Gastroesophageal sphincter (tissue), 3 donors: ENCODE measurements around the gene TRERF1.

Experiments used
- POLR2AphosphoS5 ChIP-seq: sonication (generic); formaldehyde crosslinking; IDR thresholded peaks from one replicate; pipeline ENCODE4 v1.6.1; 2017; ENCODE audit warnings: antibody characterized with exemption
- TF ChIP-seq, protein P1 (sequence below), 4 experiments: fragments of 200-600 bp in 2 of 4; fragments of 450-650 bp in 2 of 4; sonication (generic) in 1 of 4; IDR thresholded peaks; one replicate each; pipeline ENCODE4 v1.5.1; 2017 to 2019; ENCODE audit warnings: antibody characterized with exemption in 4 of 4, mild to moderate bottlenecking in 2 of 4, moderate library complexity in 2 of 4

DNA sequence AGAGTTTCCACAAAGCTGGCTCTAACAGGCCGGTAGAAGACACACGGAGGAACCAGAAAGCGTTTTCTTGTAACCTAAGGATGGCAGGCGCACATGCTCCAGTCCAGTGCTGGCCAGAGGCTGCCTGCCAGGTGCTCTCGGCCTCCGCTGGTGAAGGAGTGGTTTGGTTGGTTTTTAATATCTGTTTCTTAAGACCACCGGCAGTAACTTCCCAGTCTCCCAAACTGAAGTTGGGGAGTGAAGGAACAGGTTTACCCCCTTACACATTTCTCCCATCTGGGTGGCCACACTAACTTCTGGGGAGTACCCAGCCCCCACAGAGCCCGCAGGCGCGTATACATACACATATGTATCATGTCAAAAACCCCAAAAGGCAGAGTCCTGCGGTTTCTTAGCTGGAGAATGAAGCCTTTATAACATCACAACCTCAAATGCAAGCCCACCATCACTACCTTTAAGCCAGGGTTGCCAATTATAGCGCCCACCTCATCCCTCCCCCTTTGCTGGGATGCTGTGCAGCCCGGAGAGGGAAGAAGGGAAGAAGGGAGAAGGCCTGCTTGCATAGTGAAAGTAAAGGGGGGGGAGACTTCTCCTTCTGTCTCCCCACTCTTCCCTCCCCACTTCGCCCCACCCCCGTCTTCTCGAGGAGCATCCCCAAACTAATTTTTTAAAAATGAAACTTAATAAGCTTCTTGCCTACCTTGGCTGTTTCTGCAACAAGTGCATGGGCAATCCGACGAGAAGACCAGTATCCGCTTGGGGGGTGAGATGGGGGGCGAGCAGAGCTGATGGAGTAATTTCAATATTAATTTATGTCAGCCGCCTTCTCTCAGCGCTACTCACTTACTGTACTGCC is 1.0 kb downstream of the TRERF1 start:
- TF ChIP-seq, protein P1, sequence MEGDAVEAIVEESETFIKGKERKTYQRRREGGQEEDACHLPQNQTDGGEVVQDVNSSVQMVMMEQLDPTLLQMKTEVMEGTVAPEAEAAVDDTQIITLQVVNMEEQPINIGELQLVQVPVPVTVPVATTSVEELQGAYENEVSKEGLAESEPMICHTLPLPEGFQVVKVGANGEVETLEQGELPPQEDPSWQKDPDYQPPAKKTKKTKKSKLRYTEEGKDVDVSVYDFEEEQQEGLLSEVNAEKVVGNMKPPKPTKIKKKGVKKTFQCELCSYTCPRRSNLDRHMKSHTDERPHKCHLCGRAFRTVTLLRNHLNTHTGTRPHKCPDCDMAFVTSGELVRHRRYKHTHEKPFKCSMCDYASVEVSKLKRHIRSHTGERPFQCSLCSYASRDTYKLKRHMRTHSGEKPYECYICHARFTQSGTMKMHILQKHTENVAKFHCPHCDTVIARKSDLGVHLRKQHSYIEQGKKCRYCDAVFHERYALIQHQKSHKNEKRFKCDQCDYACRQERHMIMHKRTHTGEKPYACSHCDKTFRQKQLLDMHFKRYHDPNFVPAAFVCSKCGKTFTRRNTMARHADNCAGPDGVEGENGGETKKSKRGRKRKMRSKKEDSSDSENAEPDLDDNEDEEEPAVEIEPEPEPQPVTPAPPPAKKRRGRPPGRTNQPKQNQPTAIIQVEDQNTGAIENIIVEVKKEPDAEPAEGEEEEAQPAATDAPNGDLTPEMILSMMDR (IDR thresholded peaks at IDR 0.05), result no peak
- TF ChIP-seq POLR2AphosphoS5, result no peak
